ENCODE results near the gene ANKLE1. TPM values are rescaled to one million over a fixed set of nuclear protein-coding genes. Genes with fewer than 3 reads are reported as not detected.

The ANKLE1 gene
- total and polyA plus RNA-seq, 2 experiments from 2014 or later = 0.29 to 0.90 TPM

DNA sequence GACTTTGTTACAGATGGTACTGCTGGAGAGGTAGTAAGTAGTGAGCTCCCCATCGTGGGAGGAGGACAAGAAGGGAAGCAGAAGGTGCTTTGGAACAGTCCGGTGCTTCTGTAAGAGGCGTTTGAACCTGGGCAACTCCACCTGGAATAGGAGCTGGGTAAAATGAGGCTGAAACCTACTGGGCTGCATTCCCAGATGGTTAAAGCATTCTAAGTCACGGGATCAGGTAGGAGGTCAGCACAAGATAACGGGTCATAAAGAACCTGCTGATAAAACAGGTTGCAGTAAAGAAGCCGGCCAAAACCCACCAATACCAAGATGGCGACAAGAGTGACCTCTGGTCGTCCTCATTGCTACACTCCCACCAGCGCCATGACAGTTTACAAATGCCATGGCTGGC is 5.1 kb downstream of the ANKLE1 start:
- H3K36me3 ChIP-seq (replicated peaks; ENCODE audit: insufficient read depth, low read depth) = no peaks in the 10 kb centered on the region
- no peak for DNase-seq (ENCODE audit: low spot score)
- H3K4me2 ChIP-seq = no peak overlapping the region
- H3K27me3 ChIP-seq = peaks cover under 1% of the 10 kb centered on the region
- no peaks in the 10 kb centered on the region for H4K20me1 ChIP-seq (ENCODE audit: insufficient read depth, poor library complexity, severe bottlenecking)
- H3K9me2 ChIP-seq (replicated peaks; ENCODE audit: insufficient read depth) = no peaks in the 10 kb centered on the region
- WGBS (ENCODE audit: low lambda C conversion rate, missing lambda C conversion rate) = 72% methylated on average over 9 of the region's 9 CpGs
- H3K4me1 ChIP-seq (ENCODE audit: insufficient read depth) = peaks cover 12% of the 10 kb centered on the region
- no peaks in the 10 kb centered on the region for H3K9me3 ChIP-seq (ENCODE audit: low read depth)
- no peak overlapping the region for H3K4me3 ChIP-seq
- H3K79me2 ChIP-seq = no peaks in the 10 kb centered on the region
- H2AFZ ChIP-seq = no peak overlapping the region
- TF ChIP-seq EZH2phosphoT487 (IDR thresholded peaks at IDR 0.05; ENCODE audit: low read depth, severe bottlenecking, unreplicated experiment) (no peak), EZH2 (IDR thresholded peaks at IDR 0.05; ENCODE audit: borderline replicate concordance) (no peak)
- TF ChIP-seq, protein P1, sequence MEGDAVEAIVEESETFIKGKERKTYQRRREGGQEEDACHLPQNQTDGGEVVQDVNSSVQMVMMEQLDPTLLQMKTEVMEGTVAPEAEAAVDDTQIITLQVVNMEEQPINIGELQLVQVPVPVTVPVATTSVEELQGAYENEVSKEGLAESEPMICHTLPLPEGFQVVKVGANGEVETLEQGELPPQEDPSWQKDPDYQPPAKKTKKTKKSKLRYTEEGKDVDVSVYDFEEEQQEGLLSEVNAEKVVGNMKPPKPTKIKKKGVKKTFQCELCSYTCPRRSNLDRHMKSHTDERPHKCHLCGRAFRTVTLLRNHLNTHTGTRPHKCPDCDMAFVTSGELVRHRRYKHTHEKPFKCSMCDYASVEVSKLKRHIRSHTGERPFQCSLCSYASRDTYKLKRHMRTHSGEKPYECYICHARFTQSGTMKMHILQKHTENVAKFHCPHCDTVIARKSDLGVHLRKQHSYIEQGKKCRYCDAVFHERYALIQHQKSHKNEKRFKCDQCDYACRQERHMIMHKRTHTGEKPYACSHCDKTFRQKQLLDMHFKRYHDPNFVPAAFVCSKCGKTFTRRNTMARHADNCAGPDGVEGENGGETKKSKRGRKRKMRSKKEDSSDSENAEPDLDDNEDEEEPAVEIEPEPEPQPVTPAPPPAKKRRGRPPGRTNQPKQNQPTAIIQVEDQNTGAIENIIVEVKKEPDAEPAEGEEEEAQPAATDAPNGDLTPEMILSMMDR (IDR thresholded peaks at IDR 0.05; ENCODE audit: poor library complexity) = no peak
- no peak overlapping the region for H3K27ac ChIP-seq

DNA sequence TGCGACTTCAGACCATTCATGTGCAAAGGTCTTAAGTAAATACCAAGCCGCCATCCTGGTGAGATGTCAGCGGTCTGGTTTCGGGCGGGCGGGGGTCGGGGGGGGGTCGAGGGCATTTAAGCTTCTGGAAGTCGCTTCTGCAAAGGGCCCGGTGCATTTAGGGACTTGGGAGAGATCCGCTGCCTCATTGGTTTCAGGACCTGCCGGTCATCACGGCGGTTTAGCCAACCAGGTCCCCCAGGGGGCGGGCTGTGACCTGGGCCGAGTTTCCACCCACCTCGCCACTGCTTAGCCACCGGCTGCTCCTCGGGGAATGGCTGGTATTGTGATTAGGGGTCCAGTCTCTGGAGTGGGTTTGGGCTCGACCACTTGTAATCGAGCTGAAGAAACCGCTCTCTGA is 7.8 kb downstream of the ANKLE1 start:
- TF ChIP-seq EZH2 (IDR thresholded peaks at IDR 0.05; ENCODE audit: borderline replicate concordance) (no peak), EZH2phosphoT487 (IDR thresholded peaks at IDR 0.05; ENCODE audit: low read depth, severe bottlenecking, unreplicated experiment) (no peak)
- TF ChIP-seq, protein P1 (IDR thresholded peaks at IDR 0.05; ENCODE audit: poor library complexity) = no peak
- Histone ChIP-seq H3K36me3 (replicated peaks; ENCODE audit: insufficient read depth, low read depth) (no peaks in the 10 kb centered on the region), H3K4me2 (peak overlapping the region; percentile 77), H3K4me3 (no peak overlapping the region), H3K9me2 (replicated peaks; ENCODE audit: insufficient read depth) (no peaks in the 10 kb centered on the region), H3K27me3 (no peaks in the 10 kb centered on the region), H3K27ac (no peak overlapping the region), H4K20me1 (ENCODE audit: insufficient read depth, poor library complexity, severe bottlenecking) (no peaks in the 10 kb centered on the region), H3K9me3 (ENCODE audit: low read depth) (no peaks in the 10 kb centered on the region), H2AFZ (no peak overlapping the region), H3K4me1 (ENCODE audit: insufficient read depth) (peaks cover 3% of the 10 kb centered on the region), H3K79me2 (no peaks in the 10 kb centered on the region)
- DNase-seq (ENCODE audit: low spot score) = peak; percentile 76
- WGBS (ENCODE audit: low lambda C conversion rate, missing lambda C conversion rate) = 16% methylated on average over 21 of the region's 22 CpGs

DNA sequence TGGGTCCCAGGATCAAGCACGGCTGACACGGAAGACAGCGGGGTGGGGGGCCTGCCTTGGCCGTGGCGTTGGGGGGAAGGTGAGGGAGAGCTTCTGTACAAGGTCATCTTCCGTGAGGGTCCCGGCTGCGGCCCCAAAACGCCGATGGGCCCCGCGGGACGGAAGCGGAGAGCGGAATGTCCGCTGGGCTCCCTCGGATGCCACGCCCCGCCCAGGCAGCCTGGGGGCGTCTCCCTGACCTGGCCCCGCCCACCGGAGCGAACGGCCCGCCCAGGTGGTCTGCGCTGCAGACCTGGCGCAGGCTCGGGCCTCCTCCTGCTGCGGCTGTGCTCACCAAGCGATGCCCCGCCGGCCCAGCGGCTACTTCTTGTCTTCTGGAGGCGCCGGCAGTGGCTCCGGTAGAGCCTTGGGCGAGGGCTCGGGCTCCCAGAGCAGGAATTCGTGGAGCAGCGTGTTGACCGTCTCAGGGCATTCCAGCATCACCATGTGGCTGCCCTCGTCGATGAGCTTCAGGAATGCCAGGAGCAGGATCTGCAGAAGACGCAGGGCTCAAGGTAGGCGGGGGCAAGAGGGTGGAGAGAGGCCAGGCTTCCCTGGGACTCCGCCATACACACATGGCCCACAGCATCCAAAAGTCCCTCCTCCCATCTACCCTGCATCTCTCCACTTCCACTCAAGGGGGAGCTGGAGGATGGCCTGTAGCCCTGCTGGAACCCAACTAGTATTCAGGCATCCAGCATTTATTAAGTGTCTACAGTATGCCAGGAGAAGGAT is 10.8 kb downstream of the ANKLE1 start:
- Histone ChIP-seq H4K20me1 (ENCODE audit: insufficient read depth, poor library complexity, severe bottlenecking) (no peaks in the 10 kb centered on the region), H3K27ac (peak overlapping the region; percentile 77), H3K4me3 (peak overlapping the region; percentile 55), H2AFZ (peak overlapping the region; percentile 96), H3K4me1 (ENCODE audit: insufficient read depth) (peaks cover 3% of the 10 kb centered on the region), H3K4me2 (peak overlapping the region; percentile 93), H3K79me2 (no peaks in the 10 kb centered on the region), H3K36me3 (replicated peaks; ENCODE audit: insufficient read depth, low read depth) (no peaks in the 10 kb centered on the region), H3K9me2 (replicated peaks; ENCODE audit: insufficient read depth) (no peaks in the 10 kb centered on the region), H3K27me3 (no peaks in the 10 kb centered on the region), H3K9me3 (ENCODE audit: low read depth) (no peaks in the 10 kb centered on the region)
- TF ChIP-seq EZH2 (IDR thresholded peaks at IDR 0.05; ENCODE audit: borderline replicate concordance) = no peak
- TF ChIP-seq, protein P1 (IDR thresholded peaks at IDR 0.05; ENCODE audit: poor library complexity) = peak; percentile 63
- DNase-seq (ENCODE audit: low spot score) = peak; percentile 89
- 2% methylated on average over 27 of the region's 46 CpGs for WGBS (ENCODE audit: low lambda C conversion rate, missing lambda C conversion rate)

Measured in hepatocyte (in vitro differentiated cells).